A549 (cell line): ENCODE data around the gene KANSL1. TPM values are rescaled to one million over a fixed set of nuclear protein-coding genes. Genes with fewer than 3 reads are reported as not detected.

Experiments
- ATAC-seq, 2 experiments: fragments of 200-7000 bp in 1 of 2; fragments of >200 bp in 1 of 2; cut with Nextera tagmentation in 1 of 2; cut with Tn5 transposase in 1 of 2; 3 replicates each; pipeline versions ENCODE4 v1.8.0 to v1.9.1; 2018 to 2020; ENCODE audit warnings: mild to moderate bottlenecking in 1 of 2, moderate library complexity in 1 of 2
- CTCF ChIA-PET: fragments of 300-600 bp; sonication (Branson Sonifier 250); formaldehyde crosslinking; extraction: SDS; loops from one replicate; lab custom pipeline; 2021; ENCODE audit warnings: antibody characterized with exemption, inconsistent platforms; lab: Yijun Ruan, JAX
- POLR2A ChIA-PET: fragments of 350-600 bp; formaldehyde crosslinking; extraction: SDS; loops from one replicate; lab custom pipeline; 2021; ENCODE audit warnings: antibody characterized with exemption, inconsistent platforms; lab: Yijun Ruan, JAX
- DNase-seq, 2 experiments: peaks; one replicate each; pipeline versions ENCODE4 v3.0.0 to v3.0.0-alpha.2; 2011 to 2016; ENCODE audit warnings: low read depth in 1 of 2, low spot score in 1 of 2
- FAIRE-seq: peaks from 2 replicates; lab custom pipeline; 2011; peaks lifted over from hg19 to GRCh38; lab: Jason Lieb, UNC
- H3K27ac ChIP-seq, 2 experiments: fragments of >200 bp; sonication (Bioruptor Twin); formaldehyde crosslinking; 3 replicates each; pipeline ENCODE4 v1.5.1; 2016 to 2017
- H3K4me1 ChIP-seq: fragments of >200 bp; sonication (Bioruptor Twin); formaldehyde crosslinking; 3 replicates; pipeline ENCODE4 v1.6.1; 2016
- H3K4me2 ChIP-seq: fragments of >200 bp; sonication (Bioruptor Twin); formaldehyde crosslinking; 3 replicates; pipeline ENCODE4 v1.6.1; 2016
- H3K4me3 ChIP-seq: fragments of >200 bp; sonication (Bioruptor Twin); formaldehyde crosslinking; 3 replicates; pipeline ENCODE4 v1.5.1; 2016
- H3K9me3 ChIP-seq: fragments of >200 bp; sonication (Bioruptor Twin); formaldehyde crosslinking; 3 replicates; pipeline ENCODE4 v1.6.1; 2016
- CEBPB ChIP-seq, 2 experiments: fragments of >200 bp in 1 of 2; sonication (Bioruptor Twin) in 1 of 2; formaldehyde crosslinking in 1 of 2; IDR thresholded peaks; 2 replicates each; pipeline ENCODE4 v1.6.1; 2012 to 2016
- CHD2 ChIP-seq: fragments of 150-350 bp; IDR thresholded peaks from 2 replicates; pipeline ENCODE4 v1.6.1; 2014; ENCODE audit warnings: low read length; ENCODE audit not compliant: partially characterized antibody
- CTCF ChIP-seq: fragments of >200 bp; sonication (Bioruptor Twin); formaldehyde crosslinking; IDR thresholded peaks from 3 replicates; pipeline ENCODE4 v1.5.1; 2016
- ESRRA ChIP-seq: fragments of 150-350 bp; IDR thresholded peaks from 2 replicates; pipeline ENCODE4 v1.6.1; 2014; ENCODE audit warnings: mild to moderate bottlenecking, low read length, borderline replicate concordance
- GATA3 ChIP-seq: IDR thresholded peaks from 2 replicates; pipeline ENCODE4 v1.6.1; 2012; ENCODE audit warnings: borderline replicate concordance
- HOXA7 ChIP-seq: fragments of 250-450 bp; sonication (Bioruptor Pico); IDR thresholded peaks from 2 replicates; pipeline ENCODE4 v1.5.0; 2020; ENCODE audit warnings: mild to moderate bottlenecking, moderate library complexity
- JUN ChIP-seq, 2 experiments: fragments of >200 bp; sonication (Bioruptor Twin); formaldehyde crosslinking; IDR thresholded peaks; 2 replicates in 1 of 2; 3 replicates in 1 of 2; pipeline ENCODE4 v1.6.1; 2016 to 2017
- KDM1A ChIP-seq: fragments of 200-600 bp; sonication (generic); IDR thresholded peaks from 2 replicates; pipeline ENCODE4 v1.6.1; 2016; ENCODE audit warnings: low read depth, mild to moderate bottlenecking
- MAFK ChIP-seq: fragments of 450-650 bp; IDR thresholded peaks from 2 replicates; pipeline ENCODE4 v1.6.1; 2014; ENCODE audit not compliant: partially characterized antibody
- PHF8 ChIP-seq: fragments of 200-600 bp; sonication (generic); IDR thresholded peaks from 2 replicates; pipeline ENCODE4 v1.6.1; 2016; ENCODE audit warnings: low read depth, mild to moderate bottlenecking, antibody characterized with exemption, moderate library complexity, borderline replicate concordance
- RAD21 ChIP-seq, 2 experiments: fragments of >200 bp in 1 of 2; sonication (Bioruptor Twin) in 1 of 2; formaldehyde crosslinking in 1 of 2; IDR thresholded peaks in 1 of 2; conservative IDR thresholded peaks in 1 of 2; 2 replicates in 1 of 2; 3 replicates in 1 of 2; pipeline ENCODE4 v1.6.1; 2012 to 2018; ENCODE audit warnings: inconsistent platforms in 1 of 2
- RCOR1 ChIP-seq: fragments of 150-350 bp; IDR thresholded peaks from 2 replicates; pipeline ENCODE4 v1.6.1; 2014; ENCODE audit warnings: antibody characterized with exemption, low read length, low read depth
- RFX5 ChIP-seq: fragments of 450-650 bp; IDR thresholded peaks from 2 replicates; pipeline ENCODE4 v1.7.1; 2014; ENCODE audit warnings: antibody characterized with exemption, mild to moderate bottlenecking, moderate library complexity
- SMC3 ChIP-seq: fragments of >200 bp; sonication (Bioruptor Twin); formaldehyde crosslinking; IDR thresholded peaks from 3 replicates; pipeline ENCODE4 v1.6.1; 2018; ENCODE audit warnings: inconsistent platforms
- USF2 ChIP-seq: fragments of 450-650 bp; IDR thresholded peaks from 2 replicates; pipeline ENCODE4 v1.6.1; 2014; ENCODE audit warnings: antibody characterized with exemption
- WGBS: methylation state at CpG from one replicate; pipeline ENCODE4 v1.1.6; 2017; ENCODE audit errors: missing lambda C conversion rate; 5-methylcytosine and 5-hydroxymethylcytosine counted together
- polyA plus RNA-seq, 4 experiments: library from polyadenylated mRNA; depleted of rRNA in 3 of 4; stranded (reverse); fragments of >200 nt; fragmentation: RNase III in 1 of 4; extraction: RNeasy Plus Mini Kit Qiagen cat#74134 plus additional on column Dnase treatment in 1 of 4; gene quantifications; 2 replicates in 3 of 4; 3 replicates in 1 of 4; pipeline ENCODE4 v1.2.3, GENCODE V29; 2011 to 2017
- TF ChIP-seq, protein P1 (sequence below): IDR thresholded peaks from 2 replicates; pipeline ENCODE4 v1.6.1; 2012

KANSL1 gene
- polyA plus RNA-seq, 2 of the 4 experiments (the other 2 are of a cell fraction), result 22.6 to 27.9 TPM

DNA sequence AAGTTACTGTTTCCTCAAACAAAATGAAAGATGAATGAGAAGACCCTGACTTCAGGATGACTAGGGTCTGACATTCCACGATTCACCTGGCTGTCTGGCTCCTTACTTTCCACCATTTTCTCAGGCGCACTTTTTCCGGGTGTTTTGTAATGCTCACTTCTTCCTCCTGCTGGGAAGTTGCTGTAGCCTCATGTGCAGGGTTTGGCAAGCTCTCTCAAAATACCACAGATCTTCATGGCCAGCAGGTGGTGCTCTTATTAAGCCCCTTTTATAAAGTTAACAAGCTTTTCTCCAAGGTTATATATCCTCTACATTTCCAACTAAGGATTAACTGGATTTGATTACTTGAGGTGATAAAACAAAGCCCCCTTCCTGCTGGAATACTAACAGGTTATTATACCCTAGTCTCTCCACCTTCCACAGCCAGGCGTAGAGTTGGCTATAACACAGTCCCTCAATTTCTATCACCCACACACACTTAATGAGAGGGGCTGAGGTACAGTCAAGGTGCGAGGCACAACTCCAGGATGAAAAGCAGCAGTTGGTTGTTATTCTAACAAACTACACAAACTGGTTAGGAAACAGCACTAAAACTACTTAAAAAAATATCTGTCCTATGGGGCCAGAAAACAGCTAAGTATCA, 148.8 kb downstream of the KANSL1 start:
- CTCF ChIA-PET, result interaction anchor here (0.6 to 10.5 kb wide), 53 partner anchors 11 to 717 kb away, joined by 3 to 183 read pairs (median 6); partner anchors contain the start of gene KANSL1
- Histone ChIP-seq H3K4me3 (no peak overlapping the region), H3K27ac (peak overlapping the region; percentile 7 to 45; a peak in 3 of 6 replicates), H3K4me1 (peaks cover 23% of the 10 kb centered on the region), H3K9me3 (no peaks in the 10 kb centered on the region), H3K4me2 (peak overlapping the region; percentile 24; the same call in 2 of the 3 replicates)
- FAIRE-seq, result peak; percentile 97
- no peak for TF ChIP-seq KDM1A
- 0 out of 5 replicates have a peak, but pooled peaks of 1 of the 2 experiments have one; percentile 34 for TF ChIP-seq JUN (IDR thresholded peaks at IDR 0.05)
- TF ChIP-seq ESRRA, result no peak
- TF ChIP-seq CEBPB (IDR thresholded peaks at IDR 0.05), result peak in 1 of 2 experiments; percentile 61; a peak in 1 of 4 replicates
- TF ChIP-seq CHD2, result no peak
- 0 out of 2 replicates have a peak, but pooled peaks have one; percentile 6 for TF ChIP-seq GATA3
- peak; percentile 99 for TF ChIP-seq CTCF
- no peak for TF ChIP-seq PHF8
- peak; percentile 89 to 91 for TF ChIP-seq RAD21 (conservative IDR thresholded peaks at IDR 0.05 in 1 of 2, IDR thresholded peaks at IDR 0.05 in 1 of 2)
- TF ChIP-seq, protein P1, sequence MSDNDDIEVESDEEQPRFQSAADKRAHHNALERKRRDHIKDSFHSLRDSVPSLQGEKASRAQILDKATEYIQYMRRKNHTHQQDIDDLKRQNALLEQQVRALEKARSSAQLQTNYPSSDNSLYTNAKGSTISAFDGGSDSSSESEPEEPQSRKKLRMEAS, result peak; percentile 71
- TF ChIP-seq SMC3, result peak; percentile 94
- 38% methylated on average over 5 of the region's 5 CpGs for WGBS
- DNase-seq, result peak; percentile 81 to 93
- POLR2A ChIA-PET, result interaction anchor here (0.5 to 1.4 kb wide), 4 partner anchors 9 to 168 kb away, joined by 3 to 23 read pairs (median 6); partner anchors contain the start of gene KANSL1
- peak; percentile 91 to 96 for ATAC-seq

- Histone ChIP-seq H3K4me3 (no peak overlapping the region), H3K9me3 (no peaks in the 10 kb centered on the region), H3K27ac (no peak overlapping the region), H3K4me2 (no peak overlapping the region), H3K4me1 (peaks cover 23% of the 10 kb centered on the region)
- WGBS, result 97% methylated on average over 3 of the region's 3 CpGs
- ATAC-seq (no peak), DNase-seq (no peak), FAIRE-seq (peak; percentile 73)
- TF ChIP-seq RCOR1, result no peak
- CTCF ChIA-PET, result interaction anchor here (0.6 to 10.5 kb wide), 45 partner anchors 8 to 718 kb away, joined by 3 to 183 read pairs (median 6); partner anchors contain the start of gene KANSL1
- POLR2A ChIA-PET, result interaction anchor here (1.0 to 1.4 kb wide), 2 partner anchors 149 to 169 kb away, joined by 6 to 23 read pairs; partner anchors contain the start of gene KANSL1
Measured at GRCh38 chr17:46043606-46044005, 149.6 kb downstream of the KANSL1 start.

GRCh38 chr17:46042925-46043324, 150.3 kb downstream of the KANSL1 start:
- TF ChIP-seq MAFK, result no peak
- no peak for TF ChIP-seq HOXA7 (CRISPR knock-in tag)
- no peak for TF ChIP-seq USF2
- TF ChIP-seq RFX5, result no peak
- ATAC-seq (no peak), DNase-seq (no peak), FAIRE-seq (no peak)
- WGBS, result 88% methylated on average over 3 of the region's 3 CpGs
- ChIA-PET CTCF (interaction anchor here (0.6 to 10.5 kb wide), 14 partner anchors 9 to 167 kb away, joined by 3 to 183 read pairs (median 14); partner anchors contain the start of gene KANSL1), POLR2A (no interaction called here)
- H3K4me1 ChIP-seq, result peaks cover 23% of the 10 kb centered on the region
- H3K4me3 ChIP-seq, result no peak overlapping the region
- no peak overlapping the region for H3K4me2 ChIP-seq
- no peak overlapping the region for H3K27ac ChIP-seq
- no peaks in the 10 kb centered on the region for H3K9me3 ChIP-seq
